Epithelial cell of prostate (primary cell): ENCODE results near the gene IGSF10.

Experiments
- DNase-seq: peaks from one replicate; pipeline ENCODE4 v3.0.0-alpha.2; 2011; ENCODE audit warnings: low read depth, low spot score
- H3K27ac ChIP-seq: fragments of 450-650 bp; 2 replicates; pipeline ENCODE4 v1.5.1; 2017; ENCODE audit warnings: mild to moderate bottlenecking

Gene IGSF10

GRCh38 chr3:151425627-151426340, 35.1 kb downstream of the IGSF10 start:
- H3K27ac ChIP-seq, result no peak overlapping the region
- no peak for DNase-seq

- DNase-seq, result no peak
- no peak overlapping the region for H3K27ac ChIP-seq
Observed at GRCh38 chr3:151423091-151423490, 37.8 kb downstream of the IGSF10 start.

- DNase-seq, result no peak
Observed at GRCh38 chr3:151421938-151422337, 38.9 kb downstream of the IGSF10 start.

GRCh38 chr3:151419806-151420205, 41.1 kb downstream of the IGSF10 start:
- no peak overlapping the region for H3K27ac ChIP-seq
- DNase-seq, result no peak

More at GRCh38 chr3:151421938-151422337, 38.9 kb downstream of the IGSF10 start:
- H3K27ac ChIP-seq, result no peak overlapping the region

GRCh38 chr3:151415289-151415688, 45.6 kb downstream of the IGSF10 start:
- H3K27ac ChIP-seq, result no peak overlapping the region
- DNase-seq, result no peak

GRCh38 chr3:151412989-151413388, 47.9 kb downstream of the IGSF10 start:
- H3K27ac ChIP-seq, result no peak overlapping the region

More at GRCh38 chr3:151412989-151413388, 47.9 kb downstream of the IGSF10 start:
- DNase-seq, result no peak
